Thyroid gland (tissue), 4 donors: Measurements from ENCODE around the gene SLC51B. TPM values are rescaled to one million over a fixed set of nuclear protein-coding genes. Genes with fewer than 3 reads are reported as not detected.

Experiments
- DNase-seq, 2 donors: peaks; one replicate each; pipeline ENCODE4 v3.0.0-alpha.2; 2019
- H3K27ac ChIP-seq, 3 donors: fragments of 200-600 bp; sonication (generic); 1 replicate in 2 of 3; 2 replicates in 1 of 3; pipeline ENCODE4 v1.5.1; 2016 to 2019; ENCODE audit warnings: mild to moderate bottlenecking in 1 of 3, moderate library complexity in 1 of 3
- H3K27me3 ChIP-seq: fragments of 200-600 bp; sonication (generic); one replicate; pipeline ENCODE4 v1.5.1; 2019
- H3K36me3 ChIP-seq, 2 donors: fragments of 200-600 bp; sonication (generic); one replicate each; pipeline ENCODE4 v1.5.1; 2016 to 2019
- H3K4me1 ChIP-seq, 2 donors: fragments of 200-600 bp; sonication (generic); one replicate each; pipeline ENCODE4 v1.5.1; 2017 to 2019
- H3K4me3 ChIP-seq, 3 donors: fragments of 200-600 bp; sonication (generic); replicated peaks in 1 of 3; 1 replicate in 2 of 3; 2 replicates in 1 of 3; pipeline ENCODE4 v1.5.1; 2016; ENCODE audit warnings: mild to moderate bottlenecking in 1 of 3
- H3K9me3 ChIP-seq: fragments of 200-600 bp; sonication (generic); one replicate; pipeline ENCODE4 v1.5.1; 2017
- POLR2A ChIP-seq, 2 donors: fragments of 450-650 bp; IDR thresholded peaks; one replicate each; pipeline ENCODE4 v1.6.1; 2017; ENCODE audit warnings: antibody characterized with exemption in 2 of 2, mild to moderate bottlenecking in 2 of 2, moderate library complexity in 1 of 2
- WGBS, 2 donors: methylation state at CpG; one replicate each; pipeline ENCODE4 v1.1.5; 2017; 5-methylcytosine and 5-hydroxymethylcytosine counted together
- intact Hi-C: fragments of 100-400 bp; cut with DNase I; formaldehyde crosslinking; loops from one replicate; pipeline ENCODE4 v1.15.1; 2023
- total RNA-seq, 4 donors: library from RNA; depleted of rRNA; stranded (reverse); fragments of >200 nt; gene quantifications; one replicate each; pipeline ENCODE4 v1.2.3, GENCODE V29; 2016
- TF ChIP-seq, protein P1 (sequence below), 6 experiments: fragments of 200-600 bp in 3 of 6; fragments of 450-650 bp in 3 of 6; sonication (generic) in 3 of 6; IDR thresholded peaks; one replicate each; pipeline ENCODE4 v1.5.1; 2016 to 2019; ENCODE audit warnings: antibody characterized with exemption in 6 of 6, mild to moderate bottlenecking in 2 of 6, inconsistent platforms in 1 of 6, moderate library complexity in 1 of 6

The SLC51B gene
- total RNA-seq, 4 donors from 2014 or later: not detected

DNA sequence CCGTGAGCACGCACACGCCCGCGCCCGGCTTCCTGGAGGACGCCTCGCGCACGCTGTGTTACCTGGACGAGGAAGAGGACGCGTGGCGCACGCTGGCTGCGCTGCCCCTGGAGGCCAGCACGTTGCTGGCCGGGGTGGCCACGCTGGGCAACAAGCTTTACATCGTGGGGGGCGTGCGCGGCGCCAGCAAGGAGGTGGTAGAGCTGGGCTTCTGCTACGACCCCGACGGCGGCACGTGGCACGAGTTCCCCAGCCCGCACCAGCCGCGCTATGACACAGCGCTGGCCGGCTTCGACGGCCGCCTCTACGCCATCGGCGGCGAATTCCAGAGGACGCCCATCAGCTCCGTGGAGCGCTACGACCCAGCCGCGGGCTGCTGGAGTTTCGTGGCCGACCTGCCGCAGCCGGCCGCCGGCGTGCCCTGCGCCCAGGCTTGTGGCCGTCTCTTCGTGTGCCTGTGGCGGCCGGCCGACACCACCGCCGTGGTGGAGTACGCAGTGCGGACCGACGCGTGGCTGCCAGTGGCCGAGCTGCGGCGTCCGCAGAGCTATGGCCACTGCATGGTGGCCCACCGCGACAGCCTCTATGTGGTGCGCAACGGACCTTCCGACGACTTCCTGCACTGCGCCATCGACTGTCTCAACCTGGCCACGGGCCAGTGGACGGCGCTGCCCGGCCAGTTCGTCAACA is 32.2 kb downstream of the SLC51B start:
- no peaks in the 10 kb centered on the region for H3K27me3 ChIP-seq
- H3K27ac ChIP-seq: no peak overlapping the region
- H3K36me3 ChIP-seq: no peaks in the 10 kb centered on the region
- TF ChIP-seq POLR2A (IDR thresholded peaks at IDR 0.05): no peak
- TF ChIP-seq, protein P1, sequence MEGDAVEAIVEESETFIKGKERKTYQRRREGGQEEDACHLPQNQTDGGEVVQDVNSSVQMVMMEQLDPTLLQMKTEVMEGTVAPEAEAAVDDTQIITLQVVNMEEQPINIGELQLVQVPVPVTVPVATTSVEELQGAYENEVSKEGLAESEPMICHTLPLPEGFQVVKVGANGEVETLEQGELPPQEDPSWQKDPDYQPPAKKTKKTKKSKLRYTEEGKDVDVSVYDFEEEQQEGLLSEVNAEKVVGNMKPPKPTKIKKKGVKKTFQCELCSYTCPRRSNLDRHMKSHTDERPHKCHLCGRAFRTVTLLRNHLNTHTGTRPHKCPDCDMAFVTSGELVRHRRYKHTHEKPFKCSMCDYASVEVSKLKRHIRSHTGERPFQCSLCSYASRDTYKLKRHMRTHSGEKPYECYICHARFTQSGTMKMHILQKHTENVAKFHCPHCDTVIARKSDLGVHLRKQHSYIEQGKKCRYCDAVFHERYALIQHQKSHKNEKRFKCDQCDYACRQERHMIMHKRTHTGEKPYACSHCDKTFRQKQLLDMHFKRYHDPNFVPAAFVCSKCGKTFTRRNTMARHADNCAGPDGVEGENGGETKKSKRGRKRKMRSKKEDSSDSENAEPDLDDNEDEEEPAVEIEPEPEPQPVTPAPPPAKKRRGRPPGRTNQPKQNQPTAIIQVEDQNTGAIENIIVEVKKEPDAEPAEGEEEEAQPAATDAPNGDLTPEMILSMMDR (IDR thresholded peaks at IDR 0.05): no peak
- H3K9me3 ChIP-seq: no peaks in the 10 kb centered on the region
- DNase-seq: no peak
- H3K4me3 ChIP-seq: no peak overlapping the region
- H3K4me1 ChIP-seq: peaks cover 16 to 30% of the 10 kb centered on the region in 2 donors
- intact Hi-C loops: no loop called here
- 63 to 67% methylated on average over 7 to 29 of the region's 85 CpGs for WGBS, 2 donors

DNA sequence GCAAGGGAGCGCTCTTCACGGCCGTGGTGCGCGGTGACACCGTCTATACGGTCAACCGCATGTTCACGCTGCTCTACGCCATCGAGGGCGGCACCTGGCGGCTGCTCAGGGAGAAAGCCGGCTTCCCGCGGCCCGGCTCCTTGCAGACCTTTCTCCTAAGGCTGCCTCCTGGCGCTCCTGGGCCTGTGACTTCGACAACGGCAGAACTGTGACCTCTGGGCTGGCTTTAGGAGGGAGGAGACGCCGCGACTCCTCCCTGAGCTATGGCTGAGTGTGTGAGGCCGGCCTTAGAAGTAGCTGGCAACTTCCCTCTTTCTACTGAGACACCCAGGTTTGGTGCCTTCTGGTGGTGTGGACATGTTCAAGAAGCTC is 32.8 kb downstream of the SLC51B start:
- intact Hi-C loops: no loop called here
- no peaks in the 10 kb centered on the region for H3K9me3 ChIP-seq
- peaks cover 22 to 35% of the 10 kb centered on the region in 2 donors for H3K4me1 ChIP-seq
- DNase-seq: peak; percentile 65 to 68
- no peak overlapping the region for H3K4me3 ChIP-seq
- no peaks in the 10 kb centered on the region for H3K36me3 ChIP-seq
- H3K27ac ChIP-seq: no peak overlapping the region
- no peaks in the 10 kb centered on the region for H3K27me3 ChIP-seq
- TF ChIP-seq, protein P1 (IDR thresholded peaks at IDR 0.05): peak in 4 of 6 experiments; percentile 35 to 62 (median 50)
- no peak for TF ChIP-seq POLR2A (IDR thresholded peaks at IDR 0.05)
- WGBS, 2 donors: 17 to 35% methylated on average over 13 to 14 of the region's 24 CpGs

DNA sequence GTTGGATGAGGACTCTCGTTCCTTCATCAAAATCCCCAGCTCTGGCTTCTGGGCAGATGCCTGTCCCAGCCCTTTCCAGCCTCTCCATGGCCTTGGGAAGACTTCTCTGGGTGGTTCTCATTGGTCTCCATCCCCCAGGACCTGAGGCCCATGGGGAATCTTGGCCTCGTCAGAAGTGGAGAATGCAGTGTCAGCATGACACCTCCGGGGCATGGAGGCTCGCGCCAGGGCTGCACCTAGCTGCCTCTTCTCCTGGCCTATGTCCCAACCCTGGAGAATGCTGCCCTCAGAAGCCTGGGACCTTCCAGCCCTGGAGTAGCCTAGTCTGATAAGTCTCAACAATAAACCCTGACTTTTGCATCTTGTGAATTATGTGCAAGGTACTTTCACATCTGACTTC is 34.4 kb downstream of the SLC51B start:
- no peaks in the 10 kb centered on the region for H3K27me3 ChIP-seq
- no peak overlapping the region for H3K4me3 ChIP-seq
- no peak for TF ChIP-seq POLR2A (IDR thresholded peaks at IDR 0.05)
- TF ChIP-seq, protein P1 (IDR thresholded peaks at IDR 0.05): no peak
- H3K9me3 ChIP-seq: no peaks in the 10 kb centered on the region
- 86 to 94% methylated on average over 5 of the region's 5 CpGs for WGBS, 2 donors
- H3K4me1 ChIP-seq: peaks cover 22 to 49% of the 10 kb centered on the region in 2 donors
- intact Hi-C loops: no loop called here
- no peak overlapping the region for H3K27ac ChIP-seq
- no peaks in the 10 kb centered on the region for H3K36me3 ChIP-seq
- no peak for DNase-seq

DNA sequence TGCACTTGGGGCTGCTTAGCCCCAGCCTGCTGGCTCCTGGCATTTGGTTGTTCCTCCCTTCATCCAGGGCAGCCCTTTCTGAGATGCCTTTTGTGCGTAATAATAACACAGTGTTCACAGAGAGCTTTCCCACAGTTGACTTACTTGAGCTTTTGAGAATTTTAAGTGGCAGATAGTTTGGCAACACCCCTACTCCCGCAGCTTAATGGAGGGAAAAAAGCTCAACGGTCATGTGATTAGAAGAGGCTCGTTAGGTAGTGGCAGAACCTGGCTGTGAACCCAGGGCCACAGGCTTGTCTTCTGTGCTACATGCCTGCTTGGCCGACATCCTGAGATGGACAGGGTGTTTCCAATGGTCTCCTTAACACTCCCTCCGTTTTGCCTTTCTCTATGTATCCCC is 36.1 kb downstream of the SLC51B start:
- intact Hi-C loops: no loop called here

DNA sequence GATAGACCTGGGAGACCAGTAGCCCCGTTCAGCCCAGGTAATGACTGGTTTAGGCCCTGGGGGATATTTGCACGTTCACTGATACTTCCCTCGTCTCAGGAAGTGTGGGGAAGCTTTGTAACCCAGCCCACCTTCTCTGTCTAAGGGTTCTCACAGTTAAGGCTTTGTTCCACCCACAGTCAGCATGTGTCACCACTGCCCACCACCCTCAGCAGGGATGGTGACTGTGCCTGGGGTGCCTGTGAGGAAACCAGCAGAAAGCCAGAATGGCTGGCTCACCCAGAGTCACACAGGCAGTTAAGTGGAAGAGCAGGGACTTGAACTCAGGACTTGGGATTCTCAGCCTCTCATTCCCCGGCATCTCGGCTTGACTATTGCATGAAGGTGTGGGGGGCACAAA is 36.6 kb downstream of the SLC51B start:
- peaks cover 38 to 71% of the 10 kb centered on the region in 2 donors for H3K4me1 ChIP-seq
- WGBS, 2 donors: 79 to 81% methylated on average over 5 of the region's 5 CpGs
- DNase-seq: no peak
- no peaks in the 10 kb centered on the region for H3K9me3 ChIP-seq
- no peak for TF ChIP-seq POLR2A (IDR thresholded peaks at IDR 0.05)
- TF ChIP-seq, protein P1 (IDR thresholded peaks at IDR 0.05): no peak
- no peaks in the 10 kb centered on the region for H3K27me3 ChIP-seq
- H3K27ac ChIP-seq: peak overlapping the region; percentile 2 to 69 (median 60)
- no peaks in the 10 kb centered on the region for H3K36me3 ChIP-seq
- no peak overlapping the region for H3K4me3 ChIP-seq
- intact Hi-C loops: no loop called here

More for the DNA sequence above, 36.1 kb downstream of the SLC51B start:
- peak overlapping the region; percentile 7 to 69 (median 60) for H3K27ac ChIP-seq
- 38 to 52% methylated on average over 6 of the region's 6 CpGs for WGBS, 2 donors
- no peaks in the 10 kb centered on the region for H3K27me3 ChIP-seq
- no peaks in the 10 kb centered on the region for H3K9me3 ChIP-seq
- H3K36me3 ChIP-seq: no peaks in the 10 kb centered on the region
- peaks cover 34 to 66% of the 10 kb centered on the region in 2 donors for H3K4me1 ChIP-seq
- H3K4me3 ChIP-seq: no peak overlapping the region
- TF ChIP-seq, protein P1 (IDR thresholded peaks at IDR 0.05): no peak
- peak in 1 of 2 donors; percentile 33 for TF ChIP-seq POLR2A (IDR thresholded peaks at IDR 0.05)
- peak; percentile 65 to 71 for DNase-seq
